ENCODE results near the gene OR2G2. TPM values are rescaled to one million over a fixed set of nuclear protein-coding genes. Genes with fewer than 3 reads are reported as not detected.

Gene OR2G2
- polyA plus RNA-seq, 3 donors = not detected

GRCh38 chr1:247638011-247638410, 49.9 kb downstream of the OR2G2 start:
- no peak overlapping the region for H3K27ac ChIP-seq (ENCODE audit: low read depth, low read length)
- 44 to 56% (median 49%) methylated on average over 4 of the region's 4 CpGs for WGBS, 3 donors

GRCh38 chr1:247638781-247639180, 50.6 kb downstream of the OR2G2 start:
- WGBS, 3 donors = 75 to 81% (median 77%) methylated on average over 6 of the region's 6 CpGs
- no peak overlapping the region for H3K27ac ChIP-seq (ENCODE audit: low read depth, low read length)

Other genes with a start within 250 kb of the OR2G2 start
- gene NLRP3, start 172.2 kb upstream of the OR2G2 start, polyA plus RNA-seq = 1 to 10 TPM in 2 of 3 donors, under 1 TPM in 1; 0.60 to 7.2 (median 3.9) TPM
- gene OR2B11, start 130.3 kb upstream of the OR2G2 start, polyA plus RNA-seq = not detected
- under 1 TPM in 1 of 3 donors, not detected in 2; 0.06 TPM for gene OR2C3, start 51.9 kb upstream of the OR2G2 start, polyA plus RNA-seq
- under 1 TPM; 0.01 to 0.67 (median 0.19) TPM for gene GCSAML, start 39.2 kb upstream of the OR2G2 start, polyA plus RNA-seq
- gene OR2G3, start 17.2 kb downstream of the OR2G2 start, polyA plus RNA-seq = not detected
- gene OR13G1, start 91.4 kb downstream of the OR2G2 start, polyA plus RNA-seq = not detected
- not detected for gene OR6F1, start 128.3 kb downstream of the OR2G2 start, polyA plus RNA-seq
- gene OR14K1, start 150.3 kb downstream of the OR2G2 start, polyA plus RNA-seq = not detected
- not detected for gene OR14A2, start 159.8 kb downstream of the OR2G2 start, polyA plus RNA-seq
- gene OR1C1, start 172.2 kb downstream of the OR2G2 start, polyA plus RNA-seq = not detected
- not detected for gene OR14A16, start 235.8 kb downstream of the OR2G2 start, polyA plus RNA-seq